HG02763 (cell line): ENCODE data around the gene TGFA.

ENCODE experiments used
- ATAC-seq: cut with Tn5 transposase; IDR thresholded peaks from one replicate; pipeline ENCODE4 v1.9.1; 2021; ENCODE audit warnings: mild to moderate bottlenecking, moderate library complexity; ENCODE audit not compliant: unreplicated experiment

The TGFA gene

DNA sequence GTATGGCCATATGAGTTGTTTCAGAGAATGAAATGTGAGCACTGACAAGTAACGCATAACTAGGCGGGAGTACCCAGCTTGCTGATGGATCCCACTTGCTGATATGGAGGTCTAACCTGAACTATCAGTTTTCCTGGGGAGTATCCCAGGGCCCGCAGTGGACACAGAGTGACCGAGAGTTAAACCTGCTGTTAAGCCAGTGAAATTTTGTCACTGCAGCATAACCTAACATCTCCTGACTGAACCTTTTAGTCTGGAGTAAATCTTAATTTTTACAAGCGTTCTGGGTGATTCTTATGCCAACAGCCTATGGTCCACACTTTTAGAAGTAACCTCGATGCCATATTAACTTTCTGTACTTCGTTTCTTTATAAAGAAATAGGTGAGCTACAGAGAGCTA is 54.4 kb downstream of the TGFA start:
- ATAC-seq, result no peak

DNA sequence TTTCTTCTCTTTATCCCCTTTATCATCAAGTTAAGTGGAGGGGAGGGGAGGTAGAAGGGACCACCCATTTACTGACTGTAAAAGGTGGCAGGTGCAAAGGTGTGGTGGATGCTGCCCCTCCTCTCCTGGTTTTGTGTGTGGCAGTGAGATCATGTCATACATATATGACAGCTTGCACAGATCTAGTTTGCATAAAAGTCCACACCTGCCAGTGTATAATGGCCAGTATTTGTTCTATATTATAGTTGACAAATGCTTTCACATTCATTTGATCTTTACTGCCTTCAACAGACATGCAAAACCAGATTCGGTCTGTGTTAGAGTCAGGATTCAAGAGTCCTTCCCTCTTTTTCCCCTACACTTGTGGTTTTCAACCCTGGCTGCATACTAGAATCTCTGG is 55.1 kb downstream of the TGFA start:
- ATAC-seq, result no peak

DNA sequence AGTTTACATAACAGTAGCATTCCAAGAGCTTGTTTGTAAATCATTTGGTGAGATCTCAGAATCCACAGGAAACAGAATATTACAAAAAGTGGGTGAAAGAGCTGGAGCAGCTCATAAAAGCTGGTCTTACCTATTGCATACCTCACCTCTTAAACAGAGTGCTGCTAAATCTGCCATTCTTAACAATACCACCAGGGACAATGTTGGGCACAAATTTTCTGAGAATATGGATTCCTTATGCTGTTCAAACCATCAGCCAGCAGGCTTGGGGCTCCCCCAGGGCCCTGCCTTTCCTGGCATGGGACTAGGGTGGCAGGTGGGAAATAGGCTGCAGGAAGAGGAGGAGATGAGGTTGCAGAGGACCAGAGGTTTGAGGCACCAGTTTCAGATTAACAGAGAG is 55.6 kb downstream of the TGFA start:
- ATAC-seq, result no peak

DNA sequence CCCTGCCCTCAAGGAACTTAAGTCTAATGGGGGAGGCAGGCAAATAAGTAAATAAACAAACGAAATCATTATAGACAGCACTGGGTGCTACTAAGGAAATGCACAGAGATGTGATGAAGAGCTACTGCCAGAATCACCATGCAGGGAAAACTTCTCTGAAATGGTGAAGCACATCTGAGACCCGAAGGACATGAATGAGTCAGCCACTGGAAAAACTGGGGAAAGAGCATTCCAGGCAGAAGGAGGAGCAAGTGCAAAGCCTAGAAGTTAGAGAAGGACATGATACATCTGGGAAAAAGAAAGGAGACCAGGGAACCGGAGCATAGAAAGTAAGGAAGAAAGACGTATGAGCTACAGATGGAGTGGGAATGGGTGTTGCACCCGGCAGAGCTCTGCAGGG is 56.8 kb downstream of the TGFA start:
- ATAC-seq, result no peak

DNA sequence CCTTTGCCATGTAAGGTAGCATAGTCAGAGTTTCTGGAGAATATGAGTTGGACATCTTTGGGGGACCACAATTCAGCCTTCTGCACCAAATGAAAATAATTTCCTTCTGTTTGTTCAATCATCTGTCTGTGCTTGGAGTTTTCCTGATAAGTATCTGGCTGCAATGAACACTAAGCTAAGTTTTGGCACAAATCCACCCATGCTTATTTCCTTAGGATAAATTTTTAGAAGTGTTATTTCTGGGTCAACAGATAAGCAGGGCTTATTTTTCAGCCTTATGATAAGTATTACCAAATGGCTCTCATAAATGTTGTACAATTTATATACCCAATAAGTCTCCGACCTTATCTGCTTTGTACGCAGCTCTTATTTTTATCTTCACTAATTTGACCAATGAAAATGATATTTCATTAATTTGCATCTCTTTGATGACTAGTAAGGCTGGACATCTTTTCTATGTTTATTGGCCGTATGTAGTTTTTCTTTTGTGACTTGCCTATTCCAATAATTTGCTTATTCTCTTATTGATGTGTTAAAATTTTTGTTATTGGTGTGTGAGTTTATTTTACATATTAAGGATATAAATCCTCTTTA is 59.2 kb downstream of the TGFA start:
- no peak for ATAC-seq

DNA sequence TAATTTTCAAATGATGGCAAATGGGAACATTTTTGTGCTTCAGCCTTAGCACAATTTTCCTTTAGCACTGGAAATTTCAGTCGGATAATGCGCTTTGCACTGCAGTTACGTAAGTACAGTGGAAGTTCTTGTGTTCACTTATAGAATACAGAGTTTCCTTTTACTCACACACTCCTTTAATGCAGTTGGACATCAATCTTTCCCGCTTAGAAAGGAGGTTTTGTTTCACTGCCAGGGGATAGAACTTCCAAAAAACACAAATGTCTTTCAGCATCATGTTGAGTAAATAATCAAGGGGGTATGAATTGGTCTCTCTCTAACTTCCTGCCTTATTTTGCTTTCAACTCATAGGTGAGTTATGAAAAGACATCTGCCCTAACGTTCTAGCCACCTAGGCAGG is 63.2 kb downstream of the TGFA start:
- ATAC-seq, result no peak

DNA sequence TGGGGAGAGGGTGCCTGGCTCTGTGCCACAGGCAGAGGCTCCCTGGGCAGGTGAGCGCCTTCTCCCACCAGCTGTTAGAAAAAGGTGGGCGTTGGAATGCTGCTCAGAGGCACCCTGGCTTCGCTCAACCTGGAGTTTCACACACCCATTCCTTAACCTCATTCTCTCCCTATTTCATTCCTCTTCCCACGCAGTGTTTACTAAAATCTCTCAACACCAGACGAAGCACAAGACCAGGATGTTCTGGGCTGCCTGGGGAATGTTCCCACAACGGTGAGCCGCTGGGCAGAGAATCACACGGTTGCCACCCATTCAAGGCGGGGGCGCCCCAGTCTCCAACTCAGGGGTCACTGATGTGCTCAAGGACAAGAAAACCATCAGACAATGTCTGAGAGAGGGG is 64.5 kb downstream of the TGFA start:
- no peak for ATAC-seq

DNA sequence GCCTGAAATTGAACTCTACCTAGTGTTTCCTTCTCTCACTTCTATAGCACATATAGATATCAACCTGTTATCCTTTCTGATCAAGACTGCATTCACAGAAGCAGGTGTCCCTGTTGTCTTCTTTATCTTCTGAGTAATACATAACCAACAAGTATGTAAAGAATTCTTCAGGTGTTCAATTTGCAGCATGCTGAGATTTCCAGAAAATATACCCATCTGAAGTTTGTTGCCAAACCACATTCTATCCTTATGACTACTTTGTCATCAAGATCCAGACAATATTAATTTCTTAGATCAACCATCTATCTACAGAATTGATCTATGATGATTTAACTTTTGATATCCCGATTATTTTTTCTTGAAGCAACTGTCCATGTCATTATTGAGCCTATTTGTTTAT is 69.5 kb downstream of the TGFA start:
- ATAC-seq, result no peak

DNA sequence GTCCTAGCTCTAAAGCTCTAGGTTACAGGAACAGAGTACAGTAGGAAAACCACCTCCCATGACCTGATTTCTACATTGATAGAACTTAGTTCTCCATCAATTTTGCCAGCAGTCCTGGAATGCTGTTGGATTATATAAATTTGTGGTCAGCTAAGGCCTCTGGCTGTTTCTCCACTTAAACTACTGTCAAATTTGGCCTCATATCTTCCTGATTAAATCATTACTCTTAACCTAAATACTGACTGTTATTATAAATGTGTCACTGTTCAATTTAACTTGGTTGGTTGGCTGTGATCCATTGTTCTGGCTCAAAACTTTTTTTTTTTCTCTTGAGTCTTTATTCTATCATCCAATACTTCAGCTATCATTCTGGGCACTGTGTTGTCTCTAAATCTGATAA is 71.2 kb downstream of the TGFA start:
- no peak for ATAC-seq

DNA sequence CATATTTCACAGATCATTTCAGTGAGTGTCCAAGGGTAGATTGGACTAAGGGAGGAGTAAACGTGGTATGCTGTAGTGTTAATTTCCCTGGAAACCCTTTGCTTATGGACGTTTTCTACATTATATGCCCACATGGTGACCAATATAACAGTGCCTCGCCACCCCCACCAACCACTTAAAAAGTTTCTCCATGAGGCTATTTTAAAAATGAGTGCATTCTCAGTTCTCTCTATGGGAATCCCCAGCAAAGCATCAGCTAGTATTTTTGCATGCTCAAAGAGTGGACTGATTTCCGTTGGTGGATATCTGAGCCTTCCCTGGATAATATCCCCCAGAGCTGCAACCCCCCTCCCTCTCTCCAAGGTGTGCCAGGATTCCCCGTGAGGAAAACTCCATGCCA is 73.2 kb downstream of the TGFA start:
- no peak for ATAC-seq

DNA sequence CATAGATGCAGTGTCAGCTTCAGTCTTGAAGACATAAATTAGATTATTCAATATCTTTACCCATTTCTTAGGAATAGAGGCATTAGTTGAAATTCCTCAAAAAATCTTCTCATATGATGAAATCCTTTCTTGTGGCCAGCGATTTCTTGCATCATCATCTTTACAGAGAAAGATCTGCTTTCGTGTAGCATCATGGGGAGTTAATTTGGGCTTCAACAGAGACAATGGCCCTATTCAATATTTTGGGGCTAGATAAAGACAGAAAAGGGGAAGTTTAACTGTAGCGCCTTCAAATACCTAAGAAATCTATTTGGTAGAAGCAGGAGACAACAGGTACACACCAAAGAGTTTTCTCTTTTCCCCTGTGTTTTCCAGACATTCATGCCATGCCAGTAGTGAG is 73.8 kb downstream of the TGFA start:
- no peak for ATAC-seq

DNA sequence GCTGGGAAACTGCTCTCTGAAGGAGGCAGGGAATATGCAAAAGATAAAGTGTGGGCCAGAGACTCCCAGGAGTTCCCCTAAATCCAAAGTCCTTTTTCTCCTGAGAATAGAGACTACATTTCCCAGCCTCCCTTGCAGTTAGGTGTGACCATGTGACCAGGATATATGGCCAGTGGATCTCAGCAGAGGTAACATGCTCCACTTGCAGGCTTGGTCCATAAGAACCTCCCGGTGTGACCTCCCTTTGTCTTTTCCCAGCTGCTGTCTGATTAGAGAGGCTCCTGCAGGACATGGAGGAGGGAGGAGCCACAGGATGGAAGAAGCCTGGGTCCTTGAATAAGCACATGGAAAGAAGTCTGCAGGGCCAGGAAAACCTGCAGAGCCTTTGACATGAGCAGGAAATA is 76.2 kb downstream of the TGFA start:
- no peak for ATAC-seq

DNA sequence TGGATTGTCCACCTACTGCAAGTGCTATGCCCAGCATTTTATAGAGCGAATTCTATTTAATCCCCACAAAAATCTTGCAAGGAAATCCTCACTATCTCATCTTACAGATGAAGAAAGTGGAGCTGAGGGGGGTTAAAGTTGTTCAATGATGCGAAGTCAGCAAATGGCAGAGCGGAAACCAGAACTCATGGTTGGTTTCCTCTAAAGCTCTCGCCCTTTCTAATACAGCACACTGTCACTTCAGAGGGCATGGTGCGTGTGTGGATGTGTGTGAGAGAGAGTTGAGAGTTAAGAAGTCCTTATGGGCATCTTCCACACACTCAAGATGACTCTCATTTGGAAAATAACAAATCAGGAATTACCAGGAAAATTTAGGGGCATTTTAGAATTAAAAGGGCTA is 78.4 kb downstream of the TGFA start:
- no peak for ATAC-seq

DNA sequence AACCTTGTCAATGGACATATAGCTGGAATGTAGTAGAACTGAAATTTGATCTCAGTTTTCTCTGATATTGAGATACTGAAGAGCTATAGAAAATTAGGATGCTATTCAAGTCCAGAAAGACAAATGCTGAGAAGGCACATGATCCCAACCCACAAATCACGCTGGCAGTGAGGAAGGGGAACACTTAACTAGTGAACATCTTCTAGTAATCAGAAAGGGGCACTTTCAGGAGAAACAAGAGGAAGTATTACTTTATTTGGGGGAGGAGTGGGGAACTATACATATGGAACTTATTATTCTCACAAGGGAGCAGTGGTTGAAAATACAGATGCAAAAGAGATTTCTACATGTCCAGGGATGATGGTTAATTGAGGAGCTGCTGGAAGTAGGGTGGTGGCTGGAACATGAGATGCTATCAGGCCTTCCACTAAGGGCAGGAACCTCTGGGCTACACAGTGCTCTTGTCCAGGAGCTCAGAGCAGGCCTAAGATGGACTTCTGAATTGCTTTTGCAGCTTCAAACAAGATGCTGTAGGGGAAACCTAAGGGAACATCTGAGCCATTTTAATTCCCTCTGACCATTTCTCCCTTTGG is 79.3 kb downstream of the TGFA start:
- no peak for ATAC-seq

DNA sequence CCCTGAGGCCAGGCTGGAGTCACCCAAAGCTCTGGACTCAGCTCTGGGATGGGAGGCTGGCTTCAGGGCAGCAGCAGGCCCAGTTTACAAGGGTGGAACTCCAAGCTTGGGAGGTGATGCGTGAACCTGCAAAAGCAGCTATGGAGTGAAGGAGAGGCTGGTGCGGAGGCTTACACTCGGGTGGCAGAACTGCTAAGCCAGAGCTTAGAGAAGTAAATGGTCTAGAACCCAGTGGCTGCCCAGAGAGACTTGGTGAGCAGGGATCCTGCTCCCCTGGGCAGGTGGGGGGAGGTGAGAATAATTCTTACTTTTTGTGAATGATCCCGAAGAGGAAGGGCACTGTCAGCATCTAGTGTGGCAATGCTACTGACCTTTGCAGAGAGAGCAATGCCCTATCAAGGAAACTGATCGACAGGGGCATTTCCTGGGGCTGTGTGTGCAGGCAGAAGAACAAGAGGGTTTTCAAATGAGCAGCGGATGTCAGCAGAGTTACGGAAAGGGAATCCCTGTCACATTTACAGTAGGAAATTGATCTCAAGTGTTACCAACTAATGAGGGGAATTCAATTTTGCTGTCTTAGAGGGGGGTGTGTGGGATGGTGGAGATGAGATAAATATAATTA is 80.4 kb downstream of the TGFA start:
- no peak for ATAC-seq

DNA sequence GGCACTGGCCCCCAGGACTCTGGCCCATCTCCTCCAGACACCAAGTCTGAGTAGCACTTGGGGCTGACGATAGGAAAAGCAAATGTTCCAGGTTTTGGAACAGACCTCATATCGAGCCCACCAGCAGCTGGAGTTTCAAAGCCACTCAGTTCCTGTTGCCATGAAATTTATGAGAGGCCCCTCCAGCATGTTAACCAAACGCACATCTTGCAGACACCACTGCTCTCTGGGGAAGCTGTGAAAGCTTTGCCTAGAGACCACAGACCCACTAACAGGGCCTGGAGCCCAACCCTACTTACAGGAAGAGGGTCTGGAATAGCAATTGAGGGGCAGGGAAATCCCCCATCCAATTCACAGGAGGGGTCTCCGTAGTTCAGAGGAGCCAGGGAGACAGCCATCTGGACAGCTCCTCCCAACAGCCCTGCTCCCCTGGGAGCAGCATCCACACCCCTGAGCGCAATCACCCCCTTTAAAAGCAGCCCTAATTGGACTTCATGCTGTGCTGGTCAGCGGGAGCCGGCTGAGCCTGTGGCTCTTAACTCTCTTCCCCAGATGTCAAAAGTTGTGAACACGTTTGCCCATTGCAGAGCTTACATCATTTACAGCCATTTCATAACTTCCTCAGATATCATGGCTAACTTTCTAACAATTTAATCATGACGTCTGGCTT is 81.3 kb downstream of the TGFA start:
- no peak for ATAC-seq

DNA sequence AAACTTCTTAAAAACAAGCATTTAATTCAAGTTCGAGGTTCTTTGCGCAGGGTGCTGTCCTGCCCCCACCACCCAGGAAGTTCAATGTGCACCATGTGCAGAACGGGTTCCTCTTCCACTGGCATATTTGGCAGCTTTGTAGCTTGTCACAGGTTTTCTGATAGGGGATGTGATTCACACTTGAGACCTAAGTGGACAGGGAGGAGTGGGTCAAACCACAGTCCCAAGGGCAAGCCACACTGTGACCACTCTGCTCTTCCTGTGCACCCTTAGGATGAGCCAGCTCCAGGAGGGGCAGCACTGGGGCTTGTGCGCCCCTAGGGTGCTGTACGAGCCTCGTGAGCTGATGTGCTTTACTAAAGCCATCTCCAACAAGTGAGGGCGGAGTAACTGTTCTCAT is 82.5 kb downstream of the TGFA start:
- no peak for ATAC-seq

DNA sequence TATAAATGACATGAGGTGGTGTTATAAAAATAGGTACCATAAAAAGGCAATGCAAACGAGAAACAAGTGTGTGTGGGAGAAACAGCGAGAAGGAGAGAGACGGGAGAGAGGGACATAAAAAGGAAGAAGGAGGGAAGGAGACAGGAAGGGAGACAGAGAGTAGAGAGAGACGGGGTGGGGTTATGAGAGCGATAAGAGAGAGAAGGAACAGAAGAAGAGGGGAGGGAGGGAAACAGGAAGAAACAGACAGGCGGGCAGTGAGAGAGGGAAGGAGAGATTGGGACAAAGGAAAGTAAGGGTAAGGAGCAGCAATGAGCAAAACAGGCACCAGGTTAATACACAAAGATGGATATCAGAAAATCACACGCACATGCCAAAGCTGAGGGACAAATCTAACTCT is 83.7 kb downstream of the TGFA start:
- no peak for ATAC-seq

DNA sequence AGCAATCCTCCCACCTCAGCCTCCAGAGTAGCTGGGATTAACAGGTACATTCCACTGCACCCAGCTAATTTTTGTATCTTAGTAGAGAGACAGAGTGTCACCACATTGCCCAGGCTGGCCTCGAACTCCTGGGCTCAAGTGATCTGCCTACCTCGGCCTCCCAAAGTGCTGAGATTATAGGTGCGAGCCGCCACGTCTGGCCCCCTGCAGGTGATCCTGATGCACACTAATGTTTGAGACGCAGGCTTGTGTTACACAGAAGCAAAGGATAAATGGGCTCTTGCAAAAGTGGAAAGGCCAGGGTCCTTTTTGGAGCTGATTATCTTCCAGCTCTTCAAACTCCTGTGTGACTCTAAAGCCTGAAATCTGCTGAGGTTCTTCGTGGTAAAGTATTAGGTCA is 84.2 kb downstream of the TGFA start:
- ATAC-seq, result no peak

DNA sequence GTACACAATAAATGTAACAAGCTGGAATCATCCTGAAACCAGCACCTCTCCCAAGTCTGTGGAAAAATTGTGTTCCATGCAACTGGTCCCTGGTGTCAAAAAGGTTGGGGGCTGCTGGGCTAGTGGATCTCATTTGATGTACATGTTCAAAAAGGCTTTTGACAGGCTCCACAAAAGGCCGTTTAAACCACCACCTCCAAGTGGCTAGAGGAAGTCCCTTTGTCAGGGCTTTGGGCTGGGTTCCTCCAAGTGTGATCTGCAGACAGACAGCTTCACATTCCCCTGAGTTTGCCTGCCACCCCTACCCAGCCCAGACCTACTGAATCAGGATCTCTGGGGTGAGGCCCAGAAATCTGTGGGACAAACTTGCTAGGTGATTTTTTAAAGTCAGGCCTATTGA is 84.7 kb downstream of the TGFA start:
- no peak for ATAC-seq

DNA sequence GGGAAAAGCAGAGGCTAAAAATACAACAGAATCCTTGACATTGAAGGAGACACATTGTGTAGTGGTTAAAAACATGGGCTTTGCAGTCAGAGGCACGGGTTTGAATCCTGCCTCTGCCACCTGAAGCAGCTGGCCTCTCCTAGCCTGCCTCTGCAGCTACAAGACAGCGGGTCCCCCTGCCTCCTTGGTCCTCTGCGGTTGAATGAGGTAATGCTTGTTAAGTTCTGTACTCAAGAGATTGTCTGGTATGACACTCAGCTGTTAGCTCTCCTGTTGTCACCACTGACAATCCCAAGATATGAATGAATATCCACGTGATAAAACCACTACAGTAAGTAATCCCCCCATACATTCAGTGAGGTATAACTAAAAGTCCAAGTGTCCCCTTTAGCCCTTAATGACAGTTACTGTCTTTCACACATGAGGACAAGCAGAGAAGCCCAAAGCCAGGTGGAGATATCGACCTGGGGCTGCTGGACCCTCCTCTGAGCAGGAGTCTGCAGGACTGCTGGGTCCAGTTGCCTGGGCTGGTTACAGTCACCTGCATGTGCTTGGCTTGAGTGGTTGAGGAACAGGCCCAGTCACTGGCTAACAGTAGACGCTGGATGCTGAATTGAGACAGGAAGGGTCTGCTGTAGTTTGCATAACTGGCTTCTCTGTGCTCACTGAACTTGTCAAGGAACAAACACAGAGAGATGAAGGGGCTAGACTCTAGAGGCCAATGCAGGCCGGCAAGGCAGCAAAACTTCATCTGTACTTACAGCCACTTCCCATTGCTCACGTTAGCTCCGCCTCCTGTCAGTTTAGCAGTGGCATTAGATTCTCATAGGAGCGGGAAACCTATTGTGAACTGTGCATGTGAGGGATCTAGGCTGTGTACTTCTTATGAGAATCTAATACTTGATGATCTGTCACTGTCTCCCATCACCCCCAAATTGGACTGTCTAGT is 85.5 kb downstream of the TGFA start:
- ATAC-seq, result no peak
